Esophagus squamous epithelium (tissue), 4 donors: ENCODE data around the gene KCNIP2.

ENCODE experiments used
- CTCF ChIP-seq, 6 experiments: fragments of 450-650 bp in 4 of 6; fragments of 200-600 bp in 2 of 6; sonication (generic) in 2 of 6; IDR thresholded peaks; one replicate each; pipeline ENCODE4 v1.5.1; 2016 to 2019; ENCODE audit warnings: antibody characterized with exemption in 6 of 6, mild to moderate bottlenecking in 4 of 6, moderate library complexity in 4 of 6
- POLR2A ChIP-seq, 4 donors: fragments of 450-650 bp; IDR thresholded peaks; one replicate each; pipeline ENCODE4 v1.6.1; 2017; ENCODE audit warnings: antibody characterized with exemption in 4 of 4, mild to moderate bottlenecking in 4 of 4, moderate library complexity in 3 of 4

GRCh38 chr10:101797403-101798059 lies 46.1 kb downstream of the KCNIP2 start:
- no peak for TF ChIP-seq CTCF (IDR thresholded peaks at IDR 0.05)
- TF ChIP-seq POLR2A (IDR thresholded peaks at IDR 0.05), result no peak
